GM12874 (cell line): Measurements from ENCODE around the gene MTPN.

Source experiments
- CTCF ChIP-seq: IDR thresholded peaks from 2 replicates; pipeline ENCODE4 v1.5.1; 2011; ENCODE audit warnings: low read depth, mild to moderate bottlenecking, control low read depth, low read length, moderate library complexity; ENCODE audit not compliant: insufficient read depth

MTPN gene

GRCh38 chr7:135975166-135975565 lies 2.0 kb downstream of the MTPN start:
- no peak for TF ChIP-seq CTCF

- TF ChIP-seq CTCF: no peak
Measured at GRCh38 chr7:135974667-135975066, 2.5 kb downstream of the MTPN start.

- no peak for TF ChIP-seq CTCF
Measured at GRCh38 chr7:135971366-135971725, 5.8 kb downstream of the MTPN start.

GRCh38 chr7:135970682-135971365 lies 6.3 kb downstream of the MTPN start:
- TF ChIP-seq CTCF: no peak

GRCh38 chr7:135970045-135970444 lies 7.1 kb downstream of the MTPN start:
- TF ChIP-seq CTCF: no peak

GRCh38 chr7:135966341-135967043 lies 10.7 kb downstream of the MTPN start:
- TF ChIP-seq CTCF: no peak

GRCh38 chr7:135965602-135966001 lies 11.6 kb downstream of the MTPN start:
- no peak for TF ChIP-seq CTCF
